SK-N-SH (cell line): ENCODE results near the gene NDOR1. TPM values are rescaled to one million over a fixed set of nuclear protein-coding genes. Genes with fewer than 3 reads are reported as not detected.

Source experiments
- CTCF ChIA-PET: fragments of 300-600, 350-600 bp; formaldehyde crosslinking; extraction: SDS; loops from one replicate; lab custom pipeline; 2021; lab: Yijun Ruan, JAX
- POLR2A ChIA-PET: fragments of 350-600 bp; sonication (Branson Sonifier 250); formaldehyde crosslinking; extraction: SDS; loops from one replicate; lab custom pipeline; 2020; ENCODE audit warnings: antibody characterized with exemption, inconsistent platforms; lab: Yijun Ruan, JAX
- DNase-seq: peaks from one replicate; pipeline ENCODE4 v3.0.0; 2012
- H2AFZ ChIP-seq: fragments of 200-600 bp; sonication (generic); 2 replicates; pipeline ENCODE4 v1.8.1; 2016; ENCODE audit warnings: antibody characterized with exemption, mild to moderate bottlenecking, low read depth
- H3F3A ChIP-seq: fragments of 200-600 bp; sonication (generic); replicated peaks from 2 replicates; pipeline ENCODE3; 2016; ENCODE audit warnings: antibody characterized with exemption, mild to moderate bottlenecking; ENCODE audit not compliant: insufficient read depth
- H3K27ac ChIP-seq, 2 experiments: fragments of 200-500 bp in 1 of 2; fragments of 200-600 bp in 1 of 2; sonication (Bioruptor generic) in 1 of 2; sonication (generic), shearing (Covaris generic) in 1 of 2; 2 replicates each; pipeline versions ENCODE4 v1.5.1 to v1.6.1; 2014 to 2016; ENCODE audit warnings: low read depth in 2 of 2, inconsistent platforms in 1 of 2, low read length in 1 of 2, mild to moderate bottlenecking in 1 of 2, mixed read lengths in 1 of 2
- H3K27me3 ChIP-seq: fragments of 200-600 bp; sonication (generic), shearing (Covaris generic); 2 replicates; pipeline ENCODE4 v1.6.1; 2016; ENCODE audit warnings: mixed run types; ENCODE audit not compliant: insufficient read depth
- H3K36me3 ChIP-seq, 2 experiments: fragments of 200-500 bp in 1 of 2; fragments of 200-600 bp in 1 of 2; sonication (Bioruptor generic) in 1 of 2; sonication (generic) in 1 of 2; replicated peaks in 1 of 2; 2 replicates each; pipeline versions ENCODE3 to v1.5.1; 2014 to 2016; ENCODE audit warnings: low read length in 1 of 2, mild to moderate bottlenecking in 1 of 2; ENCODE audit not compliant: insufficient read depth in 2 of 2, control insufficient read depth in 1 of 2
- H3K4me1 ChIP-seq, 2 experiments: fragments of 200-500 bp in 1 of 2; fragments of 200-600 bp in 1 of 2; sonication (Bioruptor generic) in 1 of 2; sonication (generic), shearing (Covaris generic) in 1 of 2; 2 replicates each; pipeline versions ENCODE4 v1.5.1 to v1.6.1; 2014 to 2016; ENCODE audit warnings: low read depth in 1 of 2, low read length in 1 of 2, mixed run types in 1 of 2; ENCODE audit not compliant: insufficient read depth in 2 of 2, control insufficient read depth in 1 of 2
- H3K4me2 ChIP-seq: fragments of 200-600 bp; sonication (generic), shearing (Covaris generic); 2 replicates; pipeline ENCODE4 v1.6.1; 2017; ENCODE audit warnings: mixed run types
- H3K4me3 ChIP-seq, 2 experiments: fragments of 200-500 bp in 1 of 2; fragments of 200-600 bp in 1 of 2; sonication (Bioruptor generic) in 1 of 2; sonication (generic), shearing (Covaris generic) in 1 of 2; 2 replicates each; pipeline versions ENCODE4 v1.5.1 to v1.8.1; 2014 to 2016; ENCODE audit warnings: low read depth in 2 of 2, inconsistent platforms in 1 of 2, low read length in 1 of 2, mild to moderate bottlenecking in 1 of 2, mixed read lengths in 1 of 2, moderate library complexity in 1 of 2
- H3K79me2 ChIP-seq: fragments of 200-600 bp; sonication (generic); 2 replicates; pipeline ENCODE4 v1.8.1; 2017; ENCODE audit warnings: mild to moderate bottlenecking; ENCODE audit not compliant: insufficient read depth
- H3K9ac ChIP-seq: fragments of 200-600 bp; sonication (generic); 2 replicates; pipeline ENCODE4 v1.6.1; 2017; ENCODE audit warnings: mixed run types
- H3K9me2 ChIP-seq: fragments of 200-600 bp; sonication (generic); 2 replicates; pipeline ENCODE4 v1.6.1; 2017; ENCODE audit warnings: mixed run types
- H3K9me3 ChIP-seq: fragments of 200-600 bp; sonication (generic); 2 replicates; pipeline ENCODE4 v1.6.1; 2017; ENCODE audit warnings: mixed run types, mild to moderate bottlenecking, moderate library complexity
- H4K20me1 ChIP-seq: fragments of 200-600 bp; sonication (generic); 2 replicates; pipeline ENCODE4 v1.6.1; 2017; ENCODE audit warnings: mild to moderate bottlenecking, mixed run types; ENCODE audit not compliant: insufficient read depth
- GABPA ChIP-seq: IDR thresholded peaks from 2 replicates; pipeline ENCODE4 v1.4.0; 2012; ENCODE audit warnings: low read depth, mild to moderate bottlenecking
- GATA2 ChIP-seq: sonication (generic); formaldehyde crosslinking; IDR thresholded peaks from 2 replicates; pipeline ENCODE4 v1.5.0; 2020; ENCODE audit warnings: mild to moderate bottlenecking, missing genetic modification reagents
- SIN3A ChIP-seq: IDR thresholded peaks from 2 replicates; pipeline ENCODE4 v1.6.1; 2012; ENCODE audit warnings: low read depth, mild to moderate bottlenecking, low read length, moderate library complexity, borderline replicate concordance
- WGBS: methylation state at CpG from one replicate; pipeline ENCODE4 v1.1.6; 2017; ENCODE audit warnings: low lambda C conversion rate; 5-methylcytosine and 5-hydroxymethylcytosine counted together
- polyA plus RNA-seq, 3 experiments: library from polyadenylated mRNA; depleted of rRNA; stranded (reverse); fragments of >200 nt; gene quantifications; 2 replicates each; pipeline ENCODE4 v1.2.3, GENCODE V29; 2012
- TF ChIP-seq, protein P1 (sequence below): fragments of 150-350 bp; IDR thresholded peaks from 2 replicates; pipeline ENCODE4 v1.6.1; 2017; ENCODE audit warnings: antibody characterized with exemption, low read length, low read depth, borderline replicate concordance
- TF ChIP-seq, protein P2 (sequence below): fragments of 200-600 bp; sonication (generic); IDR thresholded peaks from 2 replicates; pipeline ENCODE4 v1.6.1; 2017; ENCODE audit warnings: antibody characterized with exemption, mild to moderate bottlenecking, moderate library complexity
- TF ChIP-seq, protein P3 (sequence below): IDR thresholded peaks from 2 replicates; pipeline ENCODE4; 2012

The NDOR1 gene
- polyA plus RNA-seq, 1 of the 3 experiments (the other 2 are of a cell fraction), result 8.6 TPM

DNA sequence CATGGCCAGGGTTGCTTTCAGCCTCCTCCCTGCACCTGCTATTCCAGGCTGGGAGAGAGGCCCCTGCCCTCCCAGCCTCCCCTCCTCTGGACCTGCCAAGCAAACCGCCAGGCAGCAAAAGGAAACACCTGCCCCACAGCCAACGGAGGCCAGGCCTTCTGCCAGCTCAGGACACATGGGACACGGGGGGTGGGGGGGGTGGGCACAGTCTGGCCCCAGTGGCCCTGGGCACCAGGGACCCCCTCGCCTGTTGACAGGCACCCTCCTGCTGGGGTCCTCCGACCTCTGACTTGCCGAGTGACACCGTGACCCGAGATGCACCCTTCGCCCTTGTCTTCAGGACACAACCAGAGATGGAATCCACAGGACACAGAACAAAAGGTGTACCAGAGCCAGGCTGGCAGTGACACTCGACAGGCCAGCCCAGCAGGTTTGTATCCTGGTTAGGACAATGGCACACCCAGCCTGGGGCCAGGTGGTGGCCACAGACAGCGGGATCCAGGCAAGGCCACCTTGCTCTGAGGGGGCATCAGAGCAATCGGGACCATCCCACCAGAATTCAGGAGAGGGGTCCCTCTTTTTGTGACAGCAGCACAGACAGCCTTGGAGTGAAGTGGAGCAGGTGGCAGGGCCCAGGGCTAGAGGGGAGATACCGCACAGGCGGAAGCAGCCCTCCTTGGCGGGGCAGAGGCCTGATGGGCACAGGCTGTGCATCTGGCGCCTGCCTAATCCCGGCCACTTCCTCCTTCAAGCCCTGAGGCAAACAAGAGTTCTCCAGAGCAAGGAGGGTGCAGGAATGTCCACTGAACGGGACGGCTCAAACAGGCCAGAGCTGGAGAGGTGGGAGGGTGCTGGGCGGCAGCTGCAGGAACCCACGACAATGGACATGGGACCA is 32.4 kb upstream of the NDOR1 start (continued):
- TF ChIP-seq, protein P1, sequence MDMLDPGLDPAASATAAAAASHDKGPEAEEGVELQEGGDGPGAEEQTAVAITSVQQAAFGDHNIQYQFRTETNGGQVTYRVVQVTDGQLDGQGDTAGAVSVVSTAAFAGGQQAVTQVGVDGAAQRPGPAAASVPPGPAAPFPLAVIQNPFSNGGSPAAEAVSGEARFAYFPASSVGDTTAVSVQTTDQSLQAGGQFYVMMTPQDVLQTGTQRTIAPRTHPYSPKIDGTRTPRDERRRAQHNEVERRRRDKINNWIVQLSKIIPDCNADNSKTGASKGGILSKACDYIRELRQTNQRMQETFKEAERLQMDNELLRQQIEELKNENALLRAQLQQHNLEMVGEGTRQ, result no peak
- no peak for TF ChIP-seq SIN3A
- TF ChIP-seq GATA2 (CRISPR knock-in tag), result no peak
- TF ChIP-seq, protein P2, sequence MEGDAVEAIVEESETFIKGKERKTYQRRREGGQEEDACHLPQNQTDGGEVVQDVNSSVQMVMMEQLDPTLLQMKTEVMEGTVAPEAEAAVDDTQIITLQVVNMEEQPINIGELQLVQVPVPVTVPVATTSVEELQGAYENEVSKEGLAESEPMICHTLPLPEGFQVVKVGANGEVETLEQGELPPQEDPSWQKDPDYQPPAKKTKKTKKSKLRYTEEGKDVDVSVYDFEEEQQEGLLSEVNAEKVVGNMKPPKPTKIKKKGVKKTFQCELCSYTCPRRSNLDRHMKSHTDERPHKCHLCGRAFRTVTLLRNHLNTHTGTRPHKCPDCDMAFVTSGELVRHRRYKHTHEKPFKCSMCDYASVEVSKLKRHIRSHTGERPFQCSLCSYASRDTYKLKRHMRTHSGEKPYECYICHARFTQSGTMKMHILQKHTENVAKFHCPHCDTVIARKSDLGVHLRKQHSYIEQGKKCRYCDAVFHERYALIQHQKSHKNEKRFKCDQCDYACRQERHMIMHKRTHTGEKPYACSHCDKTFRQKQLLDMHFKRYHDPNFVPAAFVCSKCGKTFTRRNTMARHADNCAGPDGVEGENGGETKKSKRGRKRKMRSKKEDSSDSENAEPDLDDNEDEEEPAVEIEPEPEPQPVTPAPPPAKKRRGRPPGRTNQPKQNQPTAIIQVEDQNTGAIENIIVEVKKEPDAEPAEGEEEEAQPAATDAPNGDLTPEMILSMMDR, result no peak
- TF ChIP-seq GABPA, result no peak
- TF ChIP-seq, protein P3, sequence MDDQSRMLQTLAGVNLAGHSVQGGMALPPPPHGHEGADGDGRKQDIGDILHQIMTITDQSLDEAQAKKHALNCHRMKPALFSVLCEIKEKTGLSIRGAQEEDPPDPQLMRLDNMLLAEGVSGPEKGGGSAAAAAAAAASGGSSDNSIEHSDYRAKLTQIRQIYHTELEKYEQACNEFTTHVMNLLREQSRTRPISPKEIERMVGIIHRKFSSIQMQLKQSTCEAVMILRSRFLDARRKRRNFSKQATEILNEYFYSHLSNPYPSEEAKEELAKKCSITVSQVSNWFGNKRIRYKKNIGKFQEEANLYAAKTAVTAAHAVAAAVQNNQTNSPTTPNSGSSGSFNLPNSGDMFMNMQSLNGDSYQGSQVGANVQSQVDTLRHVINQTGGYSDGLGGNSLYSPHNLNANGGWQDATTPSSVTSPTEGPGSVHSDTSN, result no peak

DNA sequence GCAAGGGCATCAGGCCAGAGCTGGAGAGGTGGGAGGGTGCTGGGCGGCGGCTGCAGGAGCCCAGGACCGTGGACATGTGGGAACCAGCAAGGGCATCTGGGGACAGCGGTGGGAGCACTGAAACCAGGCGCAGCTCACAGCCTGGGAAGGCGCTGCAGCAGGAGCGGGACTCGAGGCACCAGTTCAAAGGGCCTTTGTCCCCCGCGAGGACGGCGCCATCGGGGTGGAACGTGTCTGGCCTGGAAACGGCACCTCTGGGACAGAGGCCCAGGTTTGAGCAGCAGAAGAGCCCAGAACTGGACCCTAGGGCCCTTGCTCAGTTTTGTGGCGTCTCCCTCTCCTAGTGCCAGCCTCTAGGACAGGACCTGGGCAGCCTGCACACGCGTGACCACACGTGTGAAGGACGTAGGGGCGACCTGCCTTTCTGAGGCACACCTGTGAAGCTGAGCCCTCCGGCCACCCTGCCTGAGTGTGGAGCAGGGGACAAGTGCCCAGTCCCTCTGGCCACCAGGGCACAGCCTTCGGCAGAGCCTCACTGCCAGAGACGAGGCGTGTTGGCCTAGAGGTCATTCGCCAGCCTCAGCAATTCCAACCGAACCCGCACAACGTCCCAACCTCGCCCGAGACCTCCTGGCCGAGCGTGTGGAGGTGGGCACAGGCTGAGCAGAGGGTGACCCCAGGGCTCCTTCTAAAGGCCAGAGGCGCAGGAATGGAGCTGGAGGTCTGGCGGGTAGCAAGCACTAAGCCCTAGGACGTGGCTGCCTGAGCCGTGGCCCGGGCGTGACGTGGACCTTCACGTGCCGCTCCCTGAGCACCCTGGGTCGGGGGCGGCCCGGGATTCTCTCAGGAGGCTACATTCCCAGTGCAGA is 31.5 kb upstream of the NDOR1 start:
- ChIA-PET POLR2A (interaction anchor here (1.5 kb wide), 1 partner anchor 36 kb away, joined by 5 read pairs; the partner anchor contains the start of gene GRIN1), CTCF (interaction anchor here (5.0 kb wide), 1 partner anchor 14 kb away, joined by 24 read pairs; the partner anchor contains the start of genes ANAPC2 and SSNA1)
- H3K4me3 ChIP-seq, result no peak overlapping the region
- no peaks in the 10 kb centered on the region for H3K79me2 ChIP-seq
- no peaks in the 10 kb centered on the region for H3K9me3 ChIP-seq
- H3K36me3 ChIP-seq, result peaks cover 0 to 7% of the 10 kb centered on the region in 2 experiments
- 89% methylated on average over 34 of the region's 45 CpGs for WGBS
- TF ChIP-seq, protein P1, result no peak
- no peak overlapping the region for H3K9ac ChIP-seq
- no peaks in the 10 kb centered on the region for H3F3A ChIP-seq
- DNase-seq, result peak; percentile 83
- peaks cover 13% of the 10 kb centered on the region; the same call in 1 of the 2 replicates for H3K27me3 ChIP-seq
- H4K20me1 ChIP-seq, result no peaks in the 10 kb centered on the region
- H3K9me2 ChIP-seq, result no peaks in the 10 kb centered on the region
- H2AFZ ChIP-seq, result no peak overlapping the region
- no peak overlapping the region for H3K4me2 ChIP-seq
- H3K27ac ChIP-seq, result peak overlapping the region in 1 of 2 experiments; percentile 47; a peak in 2 of 4 replicates
- H3K4me1 ChIP-seq, result peaks cover 0 to 23% of the 10 kb centered on the region in 2 experiments; a peak in 1 of 4 replicates
